H1 (cell line): ENCODE results near the gene DCAF7. TPM values are rescaled to one million over a fixed set of nuclear protein-coding genes. Genes with fewer than 3 reads are reported as not detected.

Experiments used
- CTCF ChIA-PET: fragments of 300-600 bp; sonication (Branson Sonifier 250); formaldehyde crosslinking; loops from one replicate; lab custom pipeline; 2021; ENCODE audit not compliant: partially characterized antibody; lab: Charles Lee
- POLR2A ChIA-PET: fragments of 300-600 bp; sonication (Branson Sonifier 250); formaldehyde crosslinking; loops from one replicate; lab custom pipeline; 2021; ENCODE audit warnings: inconsistent platforms; ENCODE audit not compliant: partially characterized antibody; lab: Charles Lee
- DNase-seq, 2 experiments: peaks; one replicate each; pipeline versions ENCODE4 v3.0.0 to v3.0.0-alpha.2; 2010 to 2022; ENCODE audit warnings: low spot score in 2 of 2, low read depth in 1 of 2, mixed read lengths in 1 of 2
- FAIRE-seq: peaks from 2 replicates; lab custom pipeline; 2011; peaks lifted over from hg19 to GRCh38; lab: Jason Lieb, UNC
- H2AFZ ChIP-seq: 2 replicates; pipeline ENCODE4 v1.8.1; 2012; ENCODE audit warnings: low read length, inconsistent platforms
- H2AK5ac ChIP-seq: 2 replicates; pipeline ENCODE4 v1.6.1; 2013; ENCODE audit warnings: low read depth, low read length
- H2BK120ac ChIP-seq: replicated peaks from 2 replicates; pipeline ENCODE3; 2013; ENCODE audit warnings: low read depth, low read length, inconsistent platforms
- H2BK12ac ChIP-seq: 2 replicates; pipeline ENCODE4 v1.6.1; 2013; ENCODE audit warnings: low read depth, low read length
- H2BK15ac ChIP-seq: 2 replicates; pipeline ENCODE4 v1.6.1; 2013; ENCODE audit warnings: low read length
- H2BK20ac ChIP-seq: 2 replicates; pipeline ENCODE4 v1.6.1; 2013; ENCODE audit warnings: low read length
- H2BK5ac ChIP-seq: 2 replicates; pipeline ENCODE4 v1.6.1; 2013; ENCODE audit warnings: low read depth, low read length
- H3K14ac ChIP-seq: 2 replicates; pipeline ENCODE4 v1.6.1; 2013; ENCODE audit warnings: inconsistent platforms; ENCODE audit not compliant: insufficient read length
- H3K18ac ChIP-seq: 2 replicates; pipeline ENCODE4 v1.6.1; 2013; ENCODE audit warnings: low read length; ENCODE audit errors: extremely low read depth
- H3K23ac ChIP-seq: 2 replicates; pipeline ENCODE4 v1.6.1; 2013; ENCODE audit warnings: inconsistent platforms; ENCODE audit not compliant: insufficient read length
- H3K23me2 ChIP-seq: 2 replicates; pipeline ENCODE4 v1.6.1; 2013; ENCODE audit warnings: low read depth, low read length
- H3K27ac ChIP-seq: 2 replicates; pipeline ENCODE4 v1.6.1; 2011; ENCODE audit warnings: low read depth, low read length, inconsistent platforms
- H3K27me3 ChIP-seq, 4 experiments: replicated peaks in 1 of 4; 1 replicate in 1 of 4; 2 replicates in 3 of 4; pipeline versions ENCODE4 v1.6.1 to v1.8.1; 2011 to 2013; ENCODE audit warnings: low read length in 3 of 4, mild to moderate bottlenecking in 3 of 4, inconsistent platforms in 2 of 4, mixed read lengths in 2 of 4, moderate library complexity in 1 of 4; ENCODE audit not compliant: control insufficient read depth in 3 of 4, insufficient read depth in 3 of 4; ENCODE audit errors: extremely low read depth in 1 of 4
- H3K36me3 ChIP-seq, 4 experiments: 2 replicates each; pipeline versions ENCODE4 v1.6.1 to v1.8.1; 2011 to 2013; ENCODE audit warnings: mild to moderate bottlenecking in 4 of 4, low read length in 3 of 4, moderate library complexity in 2 of 4, control low read depth in 1 of 4, inconsistent platforms in 1 of 4; ENCODE audit not compliant: insufficient read depth in 4 of 4, control insufficient read depth in 2 of 4
- H3K4ac ChIP-seq: replicated peaks from 2 replicates; pipeline ENCODE3; 2013; ENCODE audit warnings: low read length, low read depth, mixed read lengths, inconsistent platforms; ENCODE audit not compliant: insufficient read length
- H3K4me1 ChIP-seq, 4 experiments: replicated peaks in 1 of 4; 1 replicate in 1 of 4; 2 replicates in 3 of 4; pipeline versions ENCODE4 v1.6.1 to v1.8.1; 2011 to 2013; ENCODE audit warnings: low read length in 3 of 4, inconsistent platforms in 2 of 4, mixed read lengths in 1 of 4; ENCODE audit not compliant: insufficient read depth in 4 of 4, control insufficient read depth in 3 of 4
- H3K4me2 ChIP-seq, 2 experiments: 2 replicates each; pipeline versions ENCODE4 v1.6.1 to v1.8.1; 2011 to 2013; ENCODE audit warnings: low read depth in 2 of 2, low read length in 2 of 2, control low read depth in 1 of 2, inconsistent platforms in 1 of 2, mild to moderate bottlenecking in 1 of 2; ENCODE audit not compliant: insufficient read depth in 1 of 2
- H3K4me3 ChIP-seq, 4 experiments: fragments of 200-600, 300-600 bp in 1 of 4; sonication (generic), shearing (Covaris generic), sonication (Bioruptor Twin) in 1 of 4; 2 replicates each; pipeline versions ENCODE4 v1.5.1 to v1.8.1; 2011 to 2016; ENCODE audit warnings: low read length in 4 of 4, low read depth in 3 of 4, control low read depth in 2 of 4, inconsistent platforms in 2 of 4, mild to moderate bottlenecking in 2 of 4, mixed read lengths in 1 of 4, moderate library complexity in 1 of 4; ENCODE audit not compliant: insufficient read depth in 2 of 4; ENCODE audit errors: extremely low read depth in 1 of 4
- H3K56ac ChIP-seq: replicated peaks from 2 replicates; pipeline ENCODE3; 2013; ENCODE audit warnings: low read depth, mild to moderate bottlenecking, mixed read lengths, low read length, inconsistent platforms; ENCODE audit not compliant: insufficient read length
- H3K79me1 ChIP-seq: 2 replicates; pipeline ENCODE4 v1.6.1; 2013; ENCODE audit warnings: low read depth, low read length, control low read depth
- H3K79me2 ChIP-seq, 2 experiments: 2 replicates each; pipeline versions ENCODE4 v1.6.1 to v1.8.1; 2012 to 2013; ENCODE audit warnings: low read length in 2 of 2, mild to moderate bottlenecking in 2 of 2, inconsistent platforms in 1 of 2; ENCODE audit not compliant: insufficient read depth in 2 of 2, control insufficient read depth in 1 of 2
- H3K9ac ChIP-seq, 4 experiments: replicated peaks in 1 of 4; 1 replicate in 1 of 4; 2 replicates in 3 of 4; pipeline versions ENCODE4 v1.6.1 to v1.8.1; 2011 to 2013; ENCODE audit warnings: low read depth in 3 of 4, low read length in 3 of 4, control low read depth in 2 of 4, mild to moderate bottlenecking in 2 of 4, moderate library complexity in 2 of 4, inconsistent platforms in 1 of 4; ENCODE audit errors: extremely low read depth in 1 of 4
- H3K9me3 ChIP-seq, 2 experiments: 2 replicates each; pipeline versions ENCODE4 v1.6.1 to v1.8.1; 2012 to 2013; ENCODE audit warnings: mild to moderate bottlenecking in 2 of 2, moderate library complexity in 2 of 2, control low read depth in 1 of 2, inconsistent platforms in 1 of 2, low read depth in 1 of 2, low read length in 1 of 2, mixed read lengths in 1 of 2; ENCODE audit not compliant: insufficient read depth in 2 of 2
- H4K20me1 ChIP-seq, 2 experiments: replicated peaks in 1 of 2; 2 replicates each; pipeline versions ENCODE3 to v1.8.1; 2011 to 2013; ENCODE audit warnings: inconsistent platforms in 2 of 2, low read length in 2 of 2, mild to moderate bottlenecking in 1 of 2; ENCODE audit not compliant: insufficient read depth in 2 of 2, control insufficient read depth in 1 of 2
- H4K5ac ChIP-seq: 2 replicates; pipeline ENCODE4 v1.6.1; 2013; ENCODE audit warnings: low read length, low read depth, mixed read lengths, inconsistent platforms; ENCODE audit not compliant: insufficient read length
- H4K8ac ChIP-seq: 2 replicates; pipeline ENCODE4 v1.8.0; 2013; ENCODE audit warnings: mild to moderate bottlenecking, moderate library complexity, low read length, inconsistent platforms; ENCODE audit not compliant: insufficient read depth; ENCODE audit errors: extremely low read depth
- H4K91ac ChIP-seq: replicated peaks from 2 replicates; pipeline ENCODE3; 2013; ENCODE audit warnings: low read length, mixed read lengths, inconsistent platforms; ENCODE audit not compliant: insufficient read length
- HDAC2 ChIP-seq, 2 experiments: fragments of 300-600 bp in 1 of 2; sonication (generic) in 1 of 2; IDR thresholded peaks; 2 replicates each; pipeline ENCODE4 v1.6.1; 2011 to 2012; ENCODE audit warnings: low read depth in 2 of 2, low read length in 2 of 2, mild to moderate bottlenecking in 2 of 2, moderate library complexity in 2 of 2, borderline replicate concordance in 1 of 2, inconsistent platforms in 1 of 2
- KDM1A ChIP-seq: fragments of 200-600, 300-600 bp; sonication (generic); IDR thresholded peaks from 2 replicates; pipeline ENCODE4 v1.7.1; 2016; ENCODE audit warnings: mild to moderate bottlenecking, low read length, borderline replicate concordance
- RAD21 ChIP-seq, 2 experiments: IDR thresholded peaks in 1 of 2; conservative IDR thresholded peaks in 1 of 2; 2 replicates each; pipeline ENCODE4 v1.6.1; 2011; ENCODE audit warnings: low read depth in 2 of 2, low read length in 2 of 2, improper control_type of control experiment in 1 of 2, inconsistent platforms in 1 of 2, mild to moderate bottlenecking in 1 of 2, moderate library complexity in 1 of 2
- SP4 ChIP-seq: IDR thresholded peaks from 2 replicates; pipeline ENCODE4 v1.6.1; 2012; ENCODE audit warnings: low read length, inconsistent platforms
- TAF1 ChIP-seq: IDR thresholded peaks from 2 replicates; pipeline ENCODE4 v1.6.1; 2011; ENCODE audit warnings: mild to moderate bottlenecking, low read depth, low read length
- TBP ChIP-seq: IDR thresholded peaks from 2 replicates; pipeline ENCODE4 v1.6.1; 2011; ENCODE audit warnings: low read depth, low read length, improper control_type of control experiment
- TCF12 ChIP-seq: IDR thresholded peaks from 2 replicates; pipeline ENCODE4 v1.6.1; 2011; ENCODE audit warnings: low read depth, mild to moderate bottlenecking, low read length
- YY1 ChIP-seq: IDR thresholded peaks from 2 replicates; pipeline ENCODE4 v1.6.1; 2011; ENCODE audit warnings: low read depth, mild to moderate bottlenecking, low read length
- polyA plus RNA-seq, 7 experiments: library from polyadenylated mRNA; depleted of rRNA in 3 of 7; stranded (reverse) in 5 of 7; unstranded in 2 of 7; fragments of >200 nt in 5 of 7; fragments of 200-250 nt in 2 of 7; gene quantifications; 1 replicate in 5 of 7; 2 replicates in 1 of 7; 4 replicates in 1 of 7; pipeline versions ENCODE4 v1.2.1 to v1.2.3, GENCODE V29; 2011 to 2013; ENCODE audit warnings: missing spikeins in 2 of 7, mixed read lengths in 2 of 7
- total RNA-seq: library from RNA; stranded (reverse); fragmentation: NEBNext Ultra II Directional; extraction: Animal tissue kit (Norgen Biotek cat#: 25700); gene quantifications from 2 replicates; pipeline ENCODE4 v1.2.1, GENCODE V29; 2021

DCAF7 gene
- total and polyA plus RNA-seq, 2 of the 8 experiments (the other 6 are each of a cell fraction or from before 2014, with no cell fraction given) = 74.9 to 94.1 TPM

- no peak overlapping the region for H2BK15ac ChIP-seq
- no peak overlapping the region for H3K4me2 ChIP-seq
- no peak overlapping the region for H4K8ac ChIP-seq
- H3K4me1 ChIP-seq = no peaks in the 10 kb centered on the region
- H3K4me3 ChIP-seq = no peak overlapping the region
- no peak overlapping the region for H4K5ac ChIP-seq
- H2BK120ac ChIP-seq = no peak overlapping the region
- FAIRE-seq = no peak
- peaks cover 0 to 68% of the 10 kb centered on the region in 2 experiments; a peak in 2 of 4 replicates for H3K79me2 ChIP-seq
- CTCF ChIA-PET = interaction anchor here (0.6 to 1.6 kb wide), 3 partner anchors 10 to 50 kb away, joined by 3 to 6 read pairs (median 3); no protein-coding TSS in a partner anchor
- H3K4ac ChIP-seq = no peak overlapping the region
- H3K27ac ChIP-seq = no peak overlapping the region
- H3K9me3 ChIP-seq = no peaks in the 10 kb centered on the region
- no peak overlapping the region for H2BK5ac ChIP-seq
- H2AFZ ChIP-seq = no peak overlapping the region
- H3K9ac ChIP-seq = no peak overlapping the region
- H2BK20ac ChIP-seq = no peak overlapping the region
- no peak overlapping the region for H3K23ac ChIP-seq
- H3K36me3 ChIP-seq = no peaks in the 10 kb centered on the region
- H2AK5ac ChIP-seq = no peak overlapping the region
- H2BK12ac ChIP-seq = no peak overlapping the region
- H4K91ac ChIP-seq = no peak overlapping the region
- no peaks in the 10 kb centered on the region for H3K23me2 ChIP-seq
- H3K27me3 ChIP-seq = no peaks in the 10 kb centered on the region
- H3K79me1 ChIP-seq = peaks cover 5% of the 10 kb centered on the region; the same call in 1 of the 2 replicates
- no peak overlapping the region for H3K56ac ChIP-seq
- POLR2A ChIA-PET = no interaction called here
- DNase-seq = no peak
- no peak overlapping the region for H3K14ac ChIP-seq
- H4K20me1 ChIP-seq = peaks cover 2 to 7% of the 10 kb centered on the region in 2 experiments
- H3K18ac ChIP-seq = no peak overlapping the region
- TF ChIP-seq SP4 (no peak), TAF1 (no peak), TBP (no peak), TCF12 (no peak), HDAC2 (IDR thresholded peaks at IDR 0.05; ENCODE audit: borderline replicate concordance in 1 of 2, low read depth in 2 of 2, low read length in 2 of 2) (no peak), KDM1A (no peak), YY1 (no peak), RAD21 (IDR thresholded peaks at IDR 0.05 in 1 of 2, conservative IDR thresholded peaks at IDR 0.05 in 1 of 2; ENCODE audit: low read depth in 2 of 2, low read length in 2 of 2) (no peak)
Observed at GRCh38 chr17:63561819-63562218, 11.5 kb downstream of the DCAF7 start.
